ENCODE results near the gene CCDC121.

- no peak; a peak in 1 of 6 replicates for TF ChIP-seq CTCF (IDR thresholded peaks at IDR 0.05 in 2 of 3, conservative IDR thresholded peaks at IDR 0.05 in 1 of 3; ENCODE audit: control insufficient read depth in 2 of 3, extremely low read depth in 1 of 3, insufficient read depth in 1 of 3, low read depth in 3 of 3, low read length in 3 of 3)
- no peak for TF ChIP-seq RCOR1 (conservative IDR thresholded peaks at IDR 0.05; ENCODE audit: low read depth, low read length)
- TF ChIP-seq STAT1 (conservative IDR thresholded peaks at IDR 0.05): no peak; the same call in 1 of the 2 replicates
- no peak for TF ChIP-seq ZSCAN29 (IDR thresholded peaks at IDR 0.05)
- TF ChIP-seq SREBF2 (IDR thresholded peaks at IDR 0.05; ENCODE audit: low read length): no peak
Observed at GRCh38 chr2:27582695-27583389, 46.0 kb downstream of the CCDC121 start, which contains the start of gene ZNF512.

Data from GM12878 (cell line).